HL-60 (cell line): ENCODE results near the gene MOK.

ENCODE experiments used
- DNase-seq, 2 experiments: peaks; one replicate each; pipeline ENCODE4 v3.0.0-alpha.2; 2010 to 2020; ENCODE audit warnings: low read depth in 1 of 2, low spot score in 1 of 2
- H3K27ac ChIP-seq: fragments of 250-450 bp; sonication (Bioruptor Pico); replicated peaks from 2 replicates; pipeline ENCODE4 v1.5.1; 2020; ENCODE audit warnings: mild to moderate bottlenecking, moderate library complexity
- H3K27me3 ChIP-seq: fragments of 250-450 bp; sonication (Bioruptor Pico); 2 replicates; pipeline ENCODE4 v1.5.1; 2021; ENCODE audit warnings: mild to moderate bottlenecking, moderate library complexity; ENCODE audit not compliant: insufficient read depth, poor library complexity, severe bottlenecking
- H3K4me3 ChIP-seq: replicated peaks from 2 replicates; pipeline ENCODE4 v1.5.1; 2011; ENCODE audit warnings: mild to moderate bottlenecking, control low read depth, low read length; ENCODE audit not compliant: insufficient read depth
- GABPA ChIP-seq: IDR thresholded peaks from 2 replicates; pipeline ENCODE4 v1.6.1; 2012; ENCODE audit warnings: low read depth
- POLR2AphosphoS5 ChIP-seq: IDR thresholded peaks from 2 replicates; pipeline ENCODE4 v1.6.1; 2012; ENCODE audit warnings: low read depth
- SPI1 ChIP-seq: IDR thresholded peaks from 2 replicates; pipeline ENCODE4 v1.6.1; 2012; ENCODE audit warnings: low read depth, mild to moderate bottlenecking, borderline replicate concordance
- TF ChIP-seq, protein P1 (sequence below): IDR thresholded peaks from one replicate; pipeline ENCODE4 v1.5.1; 2011; ENCODE audit warnings: low read length, control low read depth, inconsistent platforms; ENCODE audit not compliant: insufficient read depth
- TF ChIP-seq, protein P2 (sequence below): IDR thresholded peaks from 2 replicates; pipeline ENCODE4 v1.6.1; 2012; ENCODE audit warnings: low read depth; ENCODE audit not compliant: insufficient replicate concordance

Gene MOK

GRCh38 chr14:102264355-102264754 lies 40.6 kb downstream of the MOK start:
- DNase-seq: no peak
- Histone ChIP-seq H3K27me3 (no peaks in the 10 kb centered on the region), H3K4me3 (no peak overlapping the region), H3K27ac (no peak overlapping the region)
- TF ChIP-seq GABPA (no peak), POLR2AphosphoS5 (no peak), SPI1 (no peak)
- TF ChIP-seq, protein P1, sequence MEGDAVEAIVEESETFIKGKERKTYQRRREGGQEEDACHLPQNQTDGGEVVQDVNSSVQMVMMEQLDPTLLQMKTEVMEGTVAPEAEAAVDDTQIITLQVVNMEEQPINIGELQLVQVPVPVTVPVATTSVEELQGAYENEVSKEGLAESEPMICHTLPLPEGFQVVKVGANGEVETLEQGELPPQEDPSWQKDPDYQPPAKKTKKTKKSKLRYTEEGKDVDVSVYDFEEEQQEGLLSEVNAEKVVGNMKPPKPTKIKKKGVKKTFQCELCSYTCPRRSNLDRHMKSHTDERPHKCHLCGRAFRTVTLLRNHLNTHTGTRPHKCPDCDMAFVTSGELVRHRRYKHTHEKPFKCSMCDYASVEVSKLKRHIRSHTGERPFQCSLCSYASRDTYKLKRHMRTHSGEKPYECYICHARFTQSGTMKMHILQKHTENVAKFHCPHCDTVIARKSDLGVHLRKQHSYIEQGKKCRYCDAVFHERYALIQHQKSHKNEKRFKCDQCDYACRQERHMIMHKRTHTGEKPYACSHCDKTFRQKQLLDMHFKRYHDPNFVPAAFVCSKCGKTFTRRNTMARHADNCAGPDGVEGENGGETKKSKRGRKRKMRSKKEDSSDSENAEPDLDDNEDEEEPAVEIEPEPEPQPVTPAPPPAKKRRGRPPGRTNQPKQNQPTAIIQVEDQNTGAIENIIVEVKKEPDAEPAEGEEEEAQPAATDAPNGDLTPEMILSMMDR: no peak
- TF ChIP-seq, protein P2, sequence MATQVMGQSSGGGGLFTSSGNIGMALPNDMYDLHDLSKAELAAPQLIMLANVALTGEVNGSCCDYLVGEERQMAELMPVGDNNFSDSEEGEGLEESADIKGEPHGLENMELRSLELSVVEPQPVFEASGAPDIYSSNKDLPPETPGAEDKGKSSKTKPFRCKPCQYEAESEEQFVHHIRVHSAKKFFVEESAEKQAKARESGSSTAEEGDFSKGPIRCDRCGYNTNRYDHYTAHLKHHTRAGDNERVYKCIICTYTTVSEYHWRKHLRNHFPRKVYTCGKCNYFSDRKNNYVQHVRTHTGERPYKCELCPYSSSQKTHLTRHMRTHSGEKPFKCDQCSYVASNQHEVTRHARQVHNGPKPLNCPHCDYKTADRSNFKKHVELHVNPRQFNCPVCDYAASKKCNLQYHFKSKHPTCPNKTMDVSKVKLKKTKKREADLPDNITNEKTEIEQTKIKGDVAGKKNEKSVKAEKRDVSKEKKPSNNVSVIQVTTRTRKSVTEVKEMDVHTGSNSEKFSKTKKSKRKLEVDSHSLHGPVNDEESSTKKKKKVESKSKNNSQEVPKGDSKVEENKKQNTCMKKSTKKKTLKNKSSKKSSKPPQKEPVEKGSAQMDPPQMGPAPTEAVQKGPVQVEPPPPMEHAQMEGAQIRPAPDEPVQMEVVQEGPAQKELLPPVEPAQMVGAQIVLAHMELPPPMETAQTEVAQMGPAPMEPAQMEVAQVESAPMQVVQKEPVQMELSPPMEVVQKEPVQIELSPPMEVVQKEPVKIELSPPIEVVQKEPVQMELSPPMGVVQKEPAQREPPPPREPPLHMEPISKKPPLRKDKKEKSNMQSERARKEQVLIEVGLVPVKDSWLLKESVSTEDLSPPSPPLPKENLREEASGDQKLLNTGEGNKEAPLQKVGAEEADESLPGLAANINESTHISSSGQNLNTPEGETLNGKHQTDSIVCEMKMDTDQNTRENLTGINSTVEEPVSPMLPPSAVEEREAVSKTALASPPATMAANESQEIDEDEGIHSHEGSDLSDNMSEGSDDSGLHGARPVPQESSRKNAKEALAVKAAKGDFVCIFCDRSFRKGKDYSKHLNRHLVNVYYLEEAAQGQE: no peak

DNA sequence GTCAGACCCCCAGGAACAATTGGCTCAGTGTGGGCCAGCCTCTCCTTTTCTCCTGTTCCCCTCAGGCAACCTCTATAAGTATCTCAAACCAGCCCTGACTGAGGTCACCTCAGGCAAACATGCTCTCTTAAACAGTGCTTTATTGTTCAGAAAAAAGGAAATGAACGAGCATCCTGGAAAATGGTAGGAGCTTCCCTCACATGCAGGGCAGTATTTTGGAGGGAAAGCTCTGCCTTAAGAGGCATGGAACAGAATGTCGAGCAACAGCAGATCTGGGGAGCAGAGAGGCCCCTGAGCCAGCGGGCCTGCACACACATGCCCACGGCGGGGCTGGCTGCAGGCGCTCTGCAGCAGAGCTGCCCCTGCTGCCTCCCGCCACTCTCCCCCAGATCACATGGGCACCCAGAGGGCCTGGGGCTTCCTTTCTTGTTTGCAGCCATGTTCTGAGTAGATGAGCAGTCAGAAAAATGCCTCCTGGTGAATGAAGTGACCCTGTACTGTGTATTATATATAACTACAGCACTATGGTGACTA lies 42.0 kb downstream of the MOK start:
- DNase-seq: no peak
- TF ChIP-seq GABPA: no peak
- TF ChIP-seq SPI1: no peak
- TF ChIP-seq, protein P2: no peak
- no peak for TF ChIP-seq POLR2AphosphoS5
- TF ChIP-seq, protein P1: no peak
- Histone ChIP-seq H3K27ac (no peak overlapping the region), H3K27me3 (no peaks in the 10 kb centered on the region), H3K4me3 (no peak overlapping the region)

- Histone ChIP-seq H3K27me3 (no peaks in the 10 kb centered on the region), H3K27ac (no peak overlapping the region), H3K4me3 (no peak overlapping the region)
- TF ChIP-seq, protein P2: no peak
- TF ChIP-seq, protein P1: no peak
- TF ChIP-seq GABPA (no peak), SPI1 (no peak), POLR2AphosphoS5 (no peak)
- DNase-seq: no peak
Observed at GRCh38 chr14:102258136-102258535, 46.8 kb downstream of the MOK start.
